C4-2B (cell line): ENCODE measurements around the gene EPB41L2.

Experiments
- ZFX ChIP-seq: fragments of 450-650 bp; IDR thresholded peaks from 2 replicates; pipeline ENCODE4 v1.6.1; 2017
- TF ChIP-seq, protein P1 (sequence below): fragments of 450-650 bp; conservative IDR thresholded peaks from 2 replicates; pipeline ENCODE4 v1.5.1; 2017; ENCODE audit warnings: mild to moderate bottlenecking

- TF ChIP-seq, protein P1, sequence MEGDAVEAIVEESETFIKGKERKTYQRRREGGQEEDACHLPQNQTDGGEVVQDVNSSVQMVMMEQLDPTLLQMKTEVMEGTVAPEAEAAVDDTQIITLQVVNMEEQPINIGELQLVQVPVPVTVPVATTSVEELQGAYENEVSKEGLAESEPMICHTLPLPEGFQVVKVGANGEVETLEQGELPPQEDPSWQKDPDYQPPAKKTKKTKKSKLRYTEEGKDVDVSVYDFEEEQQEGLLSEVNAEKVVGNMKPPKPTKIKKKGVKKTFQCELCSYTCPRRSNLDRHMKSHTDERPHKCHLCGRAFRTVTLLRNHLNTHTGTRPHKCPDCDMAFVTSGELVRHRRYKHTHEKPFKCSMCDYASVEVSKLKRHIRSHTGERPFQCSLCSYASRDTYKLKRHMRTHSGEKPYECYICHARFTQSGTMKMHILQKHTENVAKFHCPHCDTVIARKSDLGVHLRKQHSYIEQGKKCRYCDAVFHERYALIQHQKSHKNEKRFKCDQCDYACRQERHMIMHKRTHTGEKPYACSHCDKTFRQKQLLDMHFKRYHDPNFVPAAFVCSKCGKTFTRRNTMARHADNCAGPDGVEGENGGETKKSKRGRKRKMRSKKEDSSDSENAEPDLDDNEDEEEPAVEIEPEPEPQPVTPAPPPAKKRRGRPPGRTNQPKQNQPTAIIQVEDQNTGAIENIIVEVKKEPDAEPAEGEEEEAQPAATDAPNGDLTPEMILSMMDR, result no peak
- TF ChIP-seq ZFX, result no peak
Measured at GRCh38 chr6:130968476-130968875, 94.6 kb downstream of the EPB41L2 start.
